GM06990 (cell line): ENCODE results near the gene BAIAP2L1.
A peak's percentile ranks its signal among the peaks of the same experiment; 100 is the strongest.
"Not testable (repeated sequence)": the region's sequence is repeated elsewhere in the genome, so short reads cannot be mapped to it uniquely, and the experiment has no call there.

Experiments
- DNase-seq: peaks from one replicate; pipeline ENCODE4 v3.0.0-alpha.2; 2011; ENCODE audit not compliant: insufficient read length; ENCODE audit errors: extremely low read depth
- H3K27me3 ChIP-seq: replicated peaks from 2 replicates; pipeline ENCODE4 v1.6.0; 2011; ENCODE audit warnings: low read length; ENCODE audit not compliant: control insufficient read depth, insufficient read depth
- H3K36me3 ChIP-seq: 2 replicates; pipeline ENCODE4 v1.5.1; 2011; ENCODE audit warnings: low read length; ENCODE audit not compliant: control insufficient read depth, insufficient read depth
- H3K4me3 ChIP-seq: replicated peaks from 2 replicates; pipeline ENCODE4 v1.5.1; 2011; ENCODE audit warnings: low read depth, mild to moderate bottlenecking, control low read depth, low read length
- TF ChIP-seq, protein P1 (sequence below): IDR thresholded peaks from 2 replicates; pipeline ENCODE4 v1.5.1; 2011; ENCODE audit warnings: low read length, control low read depth, mild to moderate bottlenecking, inconsistent platforms; ENCODE audit not compliant: insufficient read depth, poor library complexity, severe bottlenecking

BAIAP2L1 gene

DNA sequence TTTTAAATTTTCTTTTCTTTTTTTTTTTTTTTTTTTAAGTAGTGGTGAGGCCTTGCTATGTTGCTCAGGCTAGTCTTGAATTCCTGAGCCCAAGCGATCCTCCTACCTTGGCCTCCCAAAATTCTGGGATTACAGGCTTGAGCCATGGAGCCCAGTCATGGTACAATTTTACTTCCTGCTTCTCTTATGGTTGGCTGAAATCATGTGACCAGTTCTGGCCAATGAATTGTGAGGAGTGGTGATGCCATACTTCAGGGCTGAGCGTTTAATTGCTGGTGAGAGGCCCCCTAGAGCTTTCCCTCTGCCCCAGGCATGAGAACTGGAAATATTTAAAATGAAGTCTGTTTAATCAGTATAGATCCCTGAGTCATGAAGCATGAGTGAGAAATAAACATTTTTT is 22.2 kb upstream of the BAIAP2L1 start:
- Histone ChIP-seq H3K36me3 (no peaks in the 10 kb centered on the region), H3K4me3 (no peak overlapping the region), H3K27me3 (no peaks in the 10 kb centered on the region; the same call in 1 of the 2 replicates)
- TF ChIP-seq, protein P1, sequence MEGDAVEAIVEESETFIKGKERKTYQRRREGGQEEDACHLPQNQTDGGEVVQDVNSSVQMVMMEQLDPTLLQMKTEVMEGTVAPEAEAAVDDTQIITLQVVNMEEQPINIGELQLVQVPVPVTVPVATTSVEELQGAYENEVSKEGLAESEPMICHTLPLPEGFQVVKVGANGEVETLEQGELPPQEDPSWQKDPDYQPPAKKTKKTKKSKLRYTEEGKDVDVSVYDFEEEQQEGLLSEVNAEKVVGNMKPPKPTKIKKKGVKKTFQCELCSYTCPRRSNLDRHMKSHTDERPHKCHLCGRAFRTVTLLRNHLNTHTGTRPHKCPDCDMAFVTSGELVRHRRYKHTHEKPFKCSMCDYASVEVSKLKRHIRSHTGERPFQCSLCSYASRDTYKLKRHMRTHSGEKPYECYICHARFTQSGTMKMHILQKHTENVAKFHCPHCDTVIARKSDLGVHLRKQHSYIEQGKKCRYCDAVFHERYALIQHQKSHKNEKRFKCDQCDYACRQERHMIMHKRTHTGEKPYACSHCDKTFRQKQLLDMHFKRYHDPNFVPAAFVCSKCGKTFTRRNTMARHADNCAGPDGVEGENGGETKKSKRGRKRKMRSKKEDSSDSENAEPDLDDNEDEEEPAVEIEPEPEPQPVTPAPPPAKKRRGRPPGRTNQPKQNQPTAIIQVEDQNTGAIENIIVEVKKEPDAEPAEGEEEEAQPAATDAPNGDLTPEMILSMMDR: no peak
- DNase-seq: no peak

- H3K4me3 ChIP-seq: no peak overlapping the region
Measured at GRCh38 chr7:98420966-98421612, 20.2 kb upstream of the BAIAP2L1 start.

DNA sequence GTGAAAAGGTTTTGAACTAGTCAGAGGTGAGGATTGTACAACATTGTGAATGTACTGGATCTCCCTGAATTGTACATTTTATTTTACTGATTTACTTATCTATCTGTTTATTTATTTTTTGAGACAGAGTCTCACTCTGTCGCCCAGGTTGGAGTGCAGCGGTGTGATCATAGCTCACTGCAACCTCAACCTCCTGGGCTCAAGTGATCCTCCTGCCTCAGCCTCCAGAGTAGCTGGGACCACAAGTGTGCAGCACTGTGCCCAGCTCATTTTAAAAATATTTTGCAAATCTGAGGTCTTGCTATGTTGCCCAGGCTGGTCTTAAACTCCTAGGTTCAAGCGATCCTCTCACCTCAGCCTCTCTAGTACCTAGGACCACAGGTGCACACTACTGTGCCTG is 19.1 kb upstream of the BAIAP2L1 start:
- H3K27me3 ChIP-seq, H3K4me3 ChIP-seq: not testable (repeated sequence)

More at GRCh38 chr7:98420966-98421612, 20.2 kb upstream of the BAIAP2L1 start:
- Histone ChIP-seq H3K36me3 (no peaks in the 10 kb centered on the region), H3K27me3 (no peaks in the 10 kb centered on the region)
- TF ChIP-seq, protein P1: peak; percentile 99
- DNase-seq: peak; percentile 68

GRCh38 chr7:98419316-98419691 is 18.4 kb upstream of the BAIAP2L1 start:
- not testable (repeated sequence) for H3K27me3 ChIP-seq, H3K4me3 ChIP-seq, H3K36me3 ChIP-seq

More for the DNA sequence above, 19.1 kb upstream of the BAIAP2L1 start:
- H3K36me3 ChIP-seq, DNase-seq: not testable (repeated sequence)

DNA sequence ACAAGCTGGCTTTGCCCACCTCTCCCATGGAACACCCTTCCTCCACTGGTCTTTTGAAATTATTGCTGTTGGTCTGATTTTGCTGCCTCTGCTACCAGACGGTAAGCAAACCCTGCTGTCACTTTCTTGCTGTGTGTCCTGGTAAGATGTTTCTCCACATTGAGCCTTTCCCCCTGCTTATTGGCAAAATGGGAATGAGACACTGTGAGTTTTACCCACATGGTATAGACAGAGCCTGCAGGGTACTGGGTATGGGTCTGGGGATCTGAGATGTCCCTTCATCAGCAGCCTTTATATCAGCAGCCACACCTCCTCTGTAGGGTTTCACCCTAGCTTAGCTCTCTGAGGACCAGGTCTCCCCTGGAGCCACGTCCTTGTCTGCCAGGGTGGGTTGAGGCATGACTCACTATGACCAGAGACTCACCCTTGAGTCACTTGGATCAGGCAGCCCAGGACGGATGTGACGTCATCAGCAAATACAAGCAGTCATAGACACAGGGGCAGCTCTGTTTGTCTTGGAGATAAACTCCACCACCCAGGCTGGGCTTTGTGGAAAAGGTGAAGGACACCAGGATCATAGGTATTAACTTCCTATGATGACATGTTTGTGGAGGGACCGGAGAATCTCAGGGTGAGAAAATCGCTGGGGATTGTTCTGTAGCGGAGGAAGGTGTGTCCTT is 17.9 kb upstream of the BAIAP2L1 start:
- Histone ChIP-seq H3K27me3 (no peaks in the 10 kb centered on the region), H3K4me3 (no peak overlapping the region), H3K36me3 (no peaks in the 10 kb centered on the region)
- no peak for DNase-seq
- TF ChIP-seq, protein P1: no peak

More at GRCh38 chr7:98419316-98419691, 18.4 kb upstream of the BAIAP2L1 start:
- not testable (repeated sequence) for DNase-seq

GRCh38 chr7:98418271-98418635 is 17.4 kb upstream of the BAIAP2L1 start:
- TF ChIP-seq, protein P1: no peak
- H3K36me3 ChIP-seq: no peaks in the 10 kb centered on the region
- no peak for DNase-seq
- no peaks in the 10 kb centered on the region for H3K27me3 ChIP-seq
- no peak overlapping the region for H3K4me3 ChIP-seq

DNA sequence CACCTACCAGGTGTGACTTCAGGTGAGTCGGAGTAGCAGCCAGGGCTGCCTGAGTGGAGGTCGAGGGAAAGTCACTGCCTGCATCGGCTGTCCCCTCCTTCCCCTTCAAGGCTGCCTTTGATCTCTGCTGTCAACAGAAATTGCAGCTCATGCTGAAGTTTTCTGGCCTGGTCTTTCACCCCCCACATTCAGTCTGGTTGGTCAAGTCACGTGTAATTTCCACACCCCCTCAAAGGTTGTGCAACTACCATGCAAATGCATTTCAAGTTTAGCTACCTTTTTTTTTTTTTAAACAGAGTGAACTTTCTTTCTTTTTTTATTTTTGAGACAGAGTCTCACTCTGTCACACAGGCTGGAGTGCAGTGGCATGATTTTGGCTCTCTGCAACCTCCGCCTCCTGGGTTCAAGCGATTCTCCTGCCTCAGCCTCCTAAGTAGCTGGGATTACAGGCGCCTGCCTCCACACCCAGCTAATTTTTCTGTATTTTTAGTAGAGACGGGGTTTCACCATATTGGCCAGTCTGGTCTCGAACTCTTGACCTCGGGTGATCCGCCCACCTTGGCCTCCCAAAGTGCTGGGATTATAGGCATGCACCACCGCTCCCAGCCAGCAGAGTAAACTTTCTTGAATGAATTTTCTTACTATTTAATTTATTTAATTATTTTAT is 16.8 kb upstream of the BAIAP2L1 start:
- not testable (repeated sequence) for DNase-seq, H3K27me3 ChIP-seq, H3K4me3 ChIP-seq

More for the DNA sequence above, 16.8 kb upstream of the BAIAP2L1 start:
- not testable (repeated sequence) for H3K36me3 ChIP-seq
